ENCODE results near the gene CD180.

GRCh38 chr5:67170767-67171166 is 25.8 kb downstream of the CD180 start:
- TF ChIP-seq CTCF (conservative IDR thresholded peaks at IDR 0.05; ENCODE audit: low read length) (no peak), EZH2phosphoT487 (IDR thresholded peaks at IDR 0.05; ENCODE audit: borderline replicate concordance, low read depth, low read length) (no peak)

All from OCI-LY7 (cell line).